Stimulated activated CD4-positive, alpha-beta T cell treated with anti-CD3 and anti-CD28 coated beads, Interleukin-4, amount 100 ng/mL, for 24 hours (primary cell): ENCODE data around the gene ARMC2.
"Not testable (repeated sequence)": the region's sequence is repeated elsewhere in the genome, so short reads cannot be mapped to it uniquely, and the experiment has no call there.

Experiments
- DNase-seq: peaks from one replicate; pipeline ENCODE4 v3.0.0-alpha.2; 2020

Gene ARMC2, protein sequence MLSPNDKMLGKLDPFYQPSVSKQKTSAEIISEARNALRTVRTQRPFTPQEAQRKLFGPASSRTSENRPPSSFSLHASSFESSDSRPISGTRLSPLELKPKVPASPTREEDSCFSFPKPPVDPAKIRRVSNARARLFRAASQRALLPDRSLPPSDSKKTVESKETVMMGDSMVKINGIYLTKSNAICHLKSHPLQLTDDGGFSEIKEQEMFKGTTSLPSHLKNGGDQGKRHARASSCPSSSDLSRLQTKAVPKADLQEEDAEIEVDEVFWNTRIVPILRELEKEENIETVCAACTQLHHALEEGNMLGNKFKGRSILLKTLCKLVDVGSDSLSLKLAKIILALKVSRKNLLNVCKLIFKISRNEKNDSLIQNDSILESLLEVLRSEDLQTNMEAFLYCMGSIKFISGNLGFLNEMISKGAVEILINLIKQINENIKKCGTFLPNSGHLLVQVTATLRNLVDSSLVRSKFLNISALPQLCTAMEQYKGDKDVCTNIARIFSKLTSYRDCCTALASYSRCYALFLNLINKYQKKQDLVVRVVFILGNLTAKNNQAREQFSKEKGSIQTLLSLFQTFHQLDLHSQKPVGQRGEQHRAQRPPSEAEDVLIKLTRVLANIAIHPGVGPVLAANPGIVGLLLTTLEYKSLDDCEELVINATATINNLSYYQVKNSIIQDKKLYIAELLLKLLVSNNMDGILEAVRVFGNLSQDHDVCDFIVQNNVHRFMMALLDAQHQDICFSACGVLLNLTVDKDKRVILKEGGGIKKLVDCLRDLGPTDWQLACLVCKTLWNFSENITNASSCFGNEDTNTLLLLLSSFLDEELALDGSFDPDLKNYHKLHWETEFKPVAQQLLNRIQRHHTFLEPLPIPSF

DNA sequence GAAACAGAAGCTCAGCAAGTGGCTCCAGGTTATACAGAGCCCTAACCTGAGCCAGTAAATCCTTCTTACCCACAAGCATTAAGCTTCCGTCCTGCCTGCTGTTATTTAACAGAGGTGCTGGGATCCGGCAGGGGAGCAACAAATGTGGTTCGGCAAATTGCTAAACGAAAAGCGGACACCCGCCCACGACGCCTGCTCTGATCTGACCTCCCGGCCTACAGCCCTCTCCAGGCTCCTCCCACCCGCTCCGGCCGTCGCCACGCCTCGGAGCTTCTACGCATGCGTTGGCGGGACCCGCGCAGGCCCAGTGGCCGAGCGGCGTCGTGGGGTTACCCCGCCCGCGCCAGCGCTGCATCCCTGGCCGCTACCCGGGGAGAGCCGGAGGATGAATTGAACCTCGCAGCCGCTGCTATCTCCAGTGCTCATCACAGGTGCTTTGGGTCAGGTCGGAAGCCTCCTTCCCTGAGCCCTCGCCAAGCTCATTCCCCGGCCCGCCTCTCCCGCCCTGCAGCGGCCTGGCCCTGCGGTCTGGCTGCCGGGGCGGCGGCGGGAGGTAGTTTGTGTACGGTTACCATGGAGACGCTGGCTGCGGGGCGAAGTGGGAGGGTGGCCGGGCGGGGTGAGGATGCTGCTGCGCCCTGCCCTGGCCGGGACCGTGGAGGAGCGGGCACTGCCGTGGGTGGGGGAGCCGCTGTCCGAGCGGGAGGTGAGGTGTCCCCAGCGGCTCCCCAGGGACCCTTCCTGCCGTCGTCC lies at the start of gene ARMC2:
ARMC2 (plus strand) TSS at position 307 of the 753 bp plus-strand sequence. CDS start 5,846 bp downstream, outside the sequence.
- DNase-seq, result peak; percentile 89

- DNase-seq, result peak; percentile 38
Measured at GRCh38 chr6:108798670-108799353, 49.4 kb upstream of the ARMC2 start.

- no peak for DNase-seq
Measured at GRCh38 chr6:108799354-108799717, 48.9 kb upstream of the ARMC2 start.

- DNase-seq, result no peak
Measured at GRCh38 chr6:108799791-108800190, 48.4 kb upstream of the ARMC2 start.

GRCh38 chr6:108800427-108800864 lies 47.8 kb upstream of the ARMC2 start:
- DNase-seq, result no peak

GRCh38 chr6:108801366-108801765 lies 46.9 kb upstream of the ARMC2 start:
- no peak for DNase-seq

DNA sequence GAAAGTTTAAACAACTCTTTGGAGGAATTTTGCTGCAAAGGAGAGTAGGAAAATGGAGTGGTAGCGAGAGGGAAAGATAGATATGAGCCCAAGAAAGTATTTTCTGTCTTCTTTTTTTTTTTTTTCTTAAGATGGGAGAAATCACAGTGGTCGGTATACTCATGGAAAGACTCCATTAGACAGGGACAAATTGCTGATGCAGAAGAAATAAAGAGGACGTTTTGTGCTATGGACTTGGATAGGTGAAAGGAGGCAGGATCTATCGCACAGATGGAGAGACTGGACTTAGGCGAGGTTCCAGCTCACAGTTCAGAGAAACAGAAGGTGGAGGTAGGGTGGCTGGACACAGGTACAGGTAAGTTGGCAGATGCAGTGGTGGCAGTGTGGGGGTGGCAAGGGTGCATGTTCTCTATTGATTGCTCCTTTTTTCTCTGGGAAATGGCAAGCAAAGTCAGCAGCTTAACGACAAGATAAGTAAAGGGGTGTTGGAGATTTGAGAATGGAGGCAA lies 44.2 kb upstream of the ARMC2 start:
- DNase-seq, result no peak

DNA sequence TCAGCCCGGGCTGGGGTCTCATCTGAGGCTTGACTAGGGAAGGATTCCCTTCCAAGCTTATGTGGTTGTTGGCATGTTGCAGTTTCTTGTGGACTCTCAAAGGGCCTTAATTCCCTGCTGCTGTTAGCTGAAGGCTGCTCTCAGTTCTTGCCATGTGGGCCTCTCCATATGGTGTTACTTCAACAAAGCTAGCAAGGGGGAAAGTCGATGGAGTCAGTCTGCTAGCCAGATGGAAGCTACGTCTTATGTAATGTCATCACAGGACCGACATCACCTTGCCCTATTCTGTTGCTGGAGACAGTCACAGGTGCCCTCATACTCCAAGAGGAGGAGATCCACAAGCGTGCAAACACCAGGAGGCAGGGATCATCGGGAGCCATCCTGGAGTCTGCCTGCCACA lies 43.3 kb upstream of the ARMC2 start:
- no peak for DNase-seq

DNA sequence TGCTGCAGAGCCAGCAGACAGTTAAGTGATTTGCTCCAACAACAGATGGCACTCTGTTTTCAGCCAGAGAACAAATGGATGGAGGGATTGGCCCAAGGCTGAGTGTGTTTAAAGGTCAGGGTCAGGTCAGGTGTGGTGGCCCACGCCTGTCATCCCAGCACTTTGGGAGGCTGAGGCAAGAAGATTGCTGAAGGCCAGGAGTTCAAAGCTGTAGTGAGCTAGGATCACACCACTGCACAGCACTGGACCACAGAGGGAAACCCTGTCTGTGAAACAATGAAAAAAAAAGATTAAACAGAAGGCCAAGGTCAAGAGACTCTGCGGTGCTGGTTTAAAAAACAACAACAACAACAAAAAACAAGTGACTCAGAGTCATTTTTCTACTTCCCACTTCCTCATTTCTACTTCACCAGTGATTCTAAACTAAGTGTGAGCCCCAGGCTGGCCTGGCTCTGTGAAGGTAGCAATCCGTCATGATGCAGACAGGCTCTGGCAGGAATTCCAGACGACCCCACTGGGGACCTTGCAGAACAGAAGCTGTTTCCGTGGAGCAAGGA lies 42.5 kb upstream of the ARMC2 start:
- DNase-seq, result no peak

GRCh38 chr6:108806171-108806570 lies 42.1 kb upstream of the ARMC2 start:
- no peak for DNase-seq

- DNase-seq, result no peak
Measured at GRCh38 chr6:108806665-108807064, 41.6 kb upstream of the ARMC2 start.

GRCh38 chr6:108807928-108808327 lies 40.3 kb upstream of the ARMC2 start:
- no peak for DNase-seq

DNA sequence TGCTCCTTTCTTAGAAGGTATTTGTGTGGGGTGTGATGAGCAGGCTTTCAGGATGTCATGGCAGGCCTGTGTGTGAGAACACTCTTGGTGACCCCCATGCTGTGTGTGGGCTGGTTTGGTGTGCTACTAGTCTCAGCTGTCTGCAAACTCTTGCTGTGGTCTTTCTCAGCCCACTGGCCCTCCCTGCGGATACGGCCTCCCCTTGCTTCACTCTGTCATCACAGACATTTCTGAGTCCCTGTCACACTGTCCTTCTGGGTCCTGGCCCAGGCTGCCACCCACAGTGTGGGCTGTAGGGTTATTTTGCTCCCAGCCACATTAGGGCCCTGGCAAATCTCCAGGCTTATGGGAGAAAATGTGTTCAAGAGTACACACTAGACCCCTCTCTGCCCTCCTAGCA lies 39.0 kb upstream of the ARMC2 start:
- DNase-seq, result no peak

DNA sequence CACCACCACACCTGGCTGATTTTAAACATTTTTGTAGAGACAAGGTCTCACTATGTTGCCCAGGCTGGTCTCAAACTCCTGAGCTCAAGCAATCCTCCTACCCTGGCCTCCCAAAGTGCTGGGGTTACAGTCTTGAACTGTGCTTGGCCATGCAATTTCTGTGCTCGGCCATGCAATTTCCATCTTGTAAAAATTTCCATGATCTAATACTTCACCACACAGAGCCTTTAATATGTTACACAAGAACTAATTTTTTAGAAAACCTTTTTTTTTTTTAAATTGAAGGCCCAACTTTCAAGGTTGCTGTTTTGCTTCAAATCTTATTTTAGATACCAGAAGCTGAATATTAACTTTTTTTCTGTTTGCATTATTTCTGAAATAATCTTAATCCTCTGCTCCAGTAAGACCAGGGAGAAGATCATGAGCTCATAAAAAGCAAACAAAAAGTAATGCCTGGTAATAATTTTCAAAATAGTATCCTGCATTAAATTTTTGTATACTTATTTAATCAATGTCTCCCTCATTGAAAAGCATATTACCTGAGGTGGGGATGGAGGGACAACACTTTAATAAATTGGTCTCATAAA lies 38.1 kb upstream of the ARMC2 start:
- no peak for DNase-seq

DNA sequence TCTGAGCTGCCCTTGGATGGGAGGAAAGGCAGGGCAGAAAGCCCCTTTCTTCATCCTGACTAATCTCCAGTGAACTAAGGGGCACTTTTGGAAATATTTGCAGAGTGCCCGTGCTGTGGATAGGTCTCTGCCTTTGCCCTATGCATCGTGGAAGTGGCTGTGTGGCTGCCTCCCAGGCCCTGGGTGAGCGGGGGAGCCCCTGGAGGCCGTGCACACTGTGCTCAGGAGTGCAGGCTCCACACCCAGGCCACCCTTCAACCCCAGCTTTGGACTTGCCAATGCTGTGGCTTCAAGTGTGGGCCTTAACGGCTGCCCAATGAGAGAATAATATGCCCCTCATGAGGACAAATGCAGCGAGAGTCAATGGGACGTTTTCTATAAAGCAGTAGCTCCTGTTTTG lies 36.7 kb upstream of the ARMC2 start:
- DNase-seq, result no peak

DNA sequence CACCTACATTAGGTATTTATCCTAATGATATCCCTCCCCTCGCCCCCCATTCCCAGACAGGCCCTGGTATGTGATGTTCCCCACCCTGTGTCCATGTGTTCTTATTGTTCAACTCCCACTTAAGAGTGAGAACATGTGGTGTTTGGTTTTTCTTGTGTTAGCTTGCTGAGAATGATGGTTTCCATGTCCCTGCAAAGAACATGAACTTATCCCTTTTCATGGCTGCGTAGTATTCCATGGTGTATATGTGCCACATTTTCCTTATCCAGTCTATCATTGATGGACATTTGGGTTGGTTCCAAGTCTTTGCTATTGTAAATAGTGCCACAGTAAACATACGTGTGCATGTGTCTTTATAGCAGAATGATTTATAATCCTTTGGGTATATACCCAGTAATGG lies 35.0 kb upstream of the ARMC2 start:
- not testable (repeated sequence) for DNase-seq

DNA sequence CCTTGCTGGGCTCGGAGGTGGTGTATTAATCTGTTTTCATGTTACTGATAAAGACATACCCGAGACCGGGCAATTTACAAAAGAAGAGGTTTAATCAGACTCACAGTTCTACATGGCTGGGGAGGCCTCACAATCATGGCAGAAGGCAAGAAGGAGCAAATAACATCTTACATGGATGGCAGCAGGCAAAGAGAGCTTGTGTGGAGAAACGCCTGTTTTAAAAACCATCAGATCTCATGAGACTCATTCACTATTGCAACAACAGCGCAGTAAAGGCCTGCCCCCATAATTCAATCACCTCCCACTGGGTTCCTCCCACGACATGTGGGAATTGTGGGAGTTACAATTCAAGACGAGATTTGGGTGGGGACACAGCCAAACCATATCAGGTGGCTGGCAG lies 30.9 kb upstream of the ARMC2 start:
- DNase-seq, result not testable (repeated sequence)

- DNase-seq, result no peak
Measured at GRCh38 chr6:108820006-108820405, 28.2 kb upstream of the ARMC2 start.

GRCh38 chr6:108822401-108822800 lies 25.8 kb upstream of the ARMC2 start:
- DNase-seq, result no peak

GRCh38 chr6:108825326-108825725 lies 22.9 kb upstream of the ARMC2 start:
- no peak for DNase-seq

GRCh38 chr6:108831104-108831503 lies 17.1 kb upstream of the ARMC2 start:
- no peak for DNase-seq

GRCh38 chr6:108832738-108833137 lies 15.5 kb upstream of the ARMC2 start:
- no peak for DNase-seq
